GM12864 (cell line): ENCODE measurements around the gene KSR1.

Experiments
- DNase-seq: peaks from one replicate; pipeline ENCODE4 v3.0.0-alpha.2; 2011; ENCODE audit warnings: low read depth
- H3K4me3 ChIP-seq: 2 replicates; pipeline ENCODE4 v1.5.1; 2011; ENCODE audit warnings: mild to moderate bottlenecking, low read depth, low read length, control low read depth
- CTCF ChIP-seq: IDR thresholded peaks from 2 replicates; pipeline ENCODE4 v1.5.1; 2011; ENCODE audit warnings: low read depth, mild to moderate bottlenecking, moderate library complexity, low read length, control low read depth, inconsistent platforms; ENCODE audit errors: missing control alignments

KSR1 gene

GRCh38 chr17:27414694-27415093 lies 41.6 kb upstream of the KSR1 start:
- no peak for TF ChIP-seq CTCF
- no peak overlapping the region for H3K4me3 ChIP-seq
- no peak for DNase-seq

GRCh38 chr17:27415120-27415795 lies 41.0 kb upstream of the KSR1 start:
- no peak for DNase-seq
- H3K4me3 ChIP-seq: no peak overlapping the region
- no peak for TF ChIP-seq CTCF

- no peak for TF ChIP-seq CTCF
- H3K4me3 ChIP-seq: no peak overlapping the region
- DNase-seq: no peak
Measured at GRCh38 chr17:27417596-27418365, 38.5 kb upstream of the KSR1 start.

GRCh38 chr17:27418366-27418615 lies 38.0 kb upstream of the KSR1 start:
- TF ChIP-seq CTCF: no peak
- H3K4me3 ChIP-seq: no peak overlapping the region
- no peak for DNase-seq

- no peak for TF ChIP-seq CTCF
- no peak for DNase-seq
- H3K4me3 ChIP-seq: no peak overlapping the region
Measured at GRCh38 chr17:27419156-27419555, 37.1 kb upstream of the KSR1 start.

- DNase-seq: no peak
- no peak overlapping the region for H3K4me3 ChIP-seq
- TF ChIP-seq CTCF: no peak
Measured at GRCh38 chr17:27420211-27420950, 35.9 kb upstream of the KSR1 start.
